ENCODE data around the gene TCP1. TPM values are rescaled to one million over a fixed set of nuclear protein-coding genes. Genes with fewer than 3 reads are reported as not detected.

Gene TCP1
- total RNA-seq, 2 experiments from 2014 or later, result 212 to 216 TPM

GRCh38 chr6:159836718-159837490, 47.5 kb upstream of the TCP1 start:
- no peak overlapping the region for H3K4me3 Mint-ChIP-seq
- ChIA-PET POLR2A (no interaction called here), CTCF (no interaction called here)
- peaks cover 29% of the 10 kb centered on the region for H3K4me1 Mint-ChIP-seq (ENCODE audit: low read depth)
- intact Hi-C loops (cut with DNase I, micrococcal nuclease), result no loop called here
- DNase-seq, result no peak
- no peaks in the 10 kb centered on the region for H3K9me3 Mint-ChIP-seq
- H3K27ac Mint-ChIP-seq, result no peak overlapping the region
- H3K4me1 ChIP-seq (ENCODE audit: insufficient read depth, low read length), result peaks cover 19% of the 10 kb centered on the region
- no peak for TF ChIP-seq CTCF (IDR thresholded peaks at IDR 0.05)
- no peaks in the 10 kb centered on the region for H3K36me3 ChIP-seq (ENCODE audit: insufficient read depth, low read length)
- no peaks in the 10 kb centered on the region for H3K27me3 ChIP-seq (ENCODE audit: control insufficient read depth in 1 of 2, insufficient read depth in 2 of 2, low read length in 2 of 2)
- no peak for ATAC-seq (ENCODE audit: poor library complexity)
- H3K9me3 ChIP-seq (ENCODE audit: control insufficient read depth in 1 of 2, insufficient read depth in 1 of 2, low read length in 2 of 2), result no peaks in the 10 kb centered on the region
- no peak overlapping the region for H3K27ac ChIP-seq (ENCODE audit: low read depth in 1 of 2, low read length in 2 of 2)
- no peak overlapping the region for H3K4me3 ChIP-seq (ENCODE audit: low read length)
- H3K36me3 Mint-ChIP-seq (ENCODE audit: low read depth), result no peaks in the 10 kb centered on the region
- no peaks in the 10 kb centered on the region for H3K27me3 Mint-ChIP-seq

- peak overlapping the region; percentile 58 for H3K27ac Mint-ChIP-seq
- no peaks in the 10 kb centered on the region for H3K9me3 Mint-ChIP-seq
- Histone ChIP-seq H3K27me3 (ENCODE audit: control insufficient read depth in 1 of 2, insufficient read depth in 2 of 2, low read length in 2 of 2) (no peaks in the 10 kb centered on the region), H3K9me3 (ENCODE audit: control insufficient read depth in 1 of 2, insufficient read depth in 1 of 2, low read length in 2 of 2) (no peaks in the 10 kb centered on the region), H3K36me3 (ENCODE audit: insufficient read depth, low read length) (no peaks in the 10 kb centered on the region), H3K4me3 (ENCODE audit: low read length) (no peak overlapping the region), H3K27ac (ENCODE audit: low read depth in 1 of 2, low read length in 2 of 2) (no peak overlapping the region), H3K4me1 (ENCODE audit: insufficient read depth, low read length) (peaks cover 23% of the 10 kb centered on the region)
- TF ChIP-seq CTCF (IDR thresholded peaks at IDR 0.05), result no peak
- intact Hi-C loops (cut with DNase I, micrococcal nuclease), result no loop called here
- no peak overlapping the region for H3K4me3 Mint-ChIP-seq
- DNase-seq, result peak in 1 of 14 experiments; percentile 38
- H3K27me3 Mint-ChIP-seq, result no peaks in the 10 kb centered on the region
- peaks cover 47% of the 10 kb centered on the region for H3K4me1 Mint-ChIP-seq (ENCODE audit: low read depth)
- no peaks in the 10 kb centered on the region for H3K36me3 Mint-ChIP-seq (ENCODE audit: low read depth)
- ChIA-PET POLR2A (interaction anchor here (0.7 to 2.6 kb wide), 5 partner anchors 10 to 108 kb away, joined by 3 to 11 read pairs (median 5); partner anchors contain the start of genes MRPL18 and TCP1), CTCF (no interaction called here)
- ATAC-seq (ENCODE audit: poor library complexity), result peak; percentile 82
Measured at GRCh38 chr6:159833997-159834603, 44.7 kb upstream of the TCP1 start.

- H3K27ac Mint-ChIP-seq, result peak overlapping the region; percentile 58
- H3K4me3 Mint-ChIP-seq, result no peak overlapping the region
- intact Hi-C loops (cut with DNase I, micrococcal nuclease), result no loop called here
- POLR2A ChIA-PET, result interaction anchor here (0.7 to 2.6 kb wide), 6 partner anchors 11 to 107 kb away, joined by 3 to 11 read pairs (median 4); partner anchors contain the start of genes MRPL18 and TCP1
- H3K36me3 Mint-ChIP-seq (ENCODE audit: low read depth), result no peaks in the 10 kb centered on the region
- TF ChIP-seq CTCF (IDR thresholded peaks at IDR 0.05), result no peak
- CTCF ChIA-PET, result no interaction called here
- H3K4me3 ChIP-seq (ENCODE audit: low read length), result no peak overlapping the region
- ATAC-seq (ENCODE audit: poor library complexity) (no peak), DNase-seq (no peak)
- H3K27me3 Mint-ChIP-seq, result no peaks in the 10 kb centered on the region
- H3K9me3 ChIP-seq (ENCODE audit: control insufficient read depth in 1 of 2, insufficient read depth in 1 of 2, low read length in 2 of 2), result no peaks in the 10 kb centered on the region
- peaks cover 23% of the 10 kb centered on the region for H3K4me1 ChIP-seq (ENCODE audit: insufficient read depth, low read length)
- no peak overlapping the region for H3K27ac ChIP-seq (ENCODE audit: low read depth in 1 of 2, low read length in 2 of 2)
- peaks cover 47% of the 10 kb centered on the region for H3K4me1 Mint-ChIP-seq (ENCODE audit: low read depth)
- no peaks in the 10 kb centered on the region for H3K9me3 Mint-ChIP-seq
- H3K36me3 ChIP-seq (ENCODE audit: insufficient read depth, low read length), result no peaks in the 10 kb centered on the region
- no peaks in the 10 kb centered on the region for H3K27me3 ChIP-seq (ENCODE audit: control insufficient read depth in 1 of 2, insufficient read depth in 2 of 2, low read length in 2 of 2)
Measured at GRCh38 chr6:159833556-159833955, 44.2 kb upstream of the TCP1 start.
